Gastroesophageal sphincter (tissue), 4 donors: Measurements from ENCODE around the gene MTG1. TPM values are rescaled to one million over a fixed set of nuclear protein-coding genes. Genes with fewer than 3 reads are reported as not detected.

ENCODE experiments used
- ATAC-seq: fragments of 150-250 bp; one replicate; pipeline ENCODE4 v1.9.1; 2016; ENCODE audit warnings: mild to moderate bottlenecking, moderate library complexity
- H3K27ac ChIP-seq, 4 donors: fragments of 200-600 bp; sonication (generic) in 3 of 4; 1 replicate in 3 of 4; 2 replicates in 1 of 4; pipeline ENCODE4 v1.5.1; 2016 to 2019
- H3K27me3 ChIP-seq: fragments of 200-600 bp; sonication (generic); one replicate; pipeline ENCODE4 v1.5.1; 2019
- H3K36me3 ChIP-seq, 2 donors: fragments of 200-600 bp; sonication (generic); one replicate each; pipeline ENCODE4 v1.5.1; 2019; ENCODE audit warnings: control low read depth in 1 of 2
- H3K4me1 ChIP-seq, 3 donors: fragments of 200-600 bp; sonication (generic); 1 replicate in 2 of 3; 2 replicates in 1 of 3; pipeline ENCODE4 v1.5.1; 2016 to 2019; ENCODE audit warnings: control low read depth in 2 of 3
- H3K4me3 ChIP-seq, 2 donors: fragments of 200-600 bp; sonication (generic); one replicate each; pipeline ENCODE4 v1.5.1; 2019; ENCODE audit warnings: mild to moderate bottlenecking in 1 of 2, moderate library complexity in 1 of 2
- H3K9me3 ChIP-seq, 3 donors: fragments of 200-600 bp; sonication (generic); one replicate each; pipeline ENCODE4 v1.5.1; 2017 to 2019; ENCODE audit warnings: control low read depth in 2 of 3
- EP300 ChIP-seq: sonication (generic); formaldehyde crosslinking; IDR thresholded peaks from one replicate; pipeline ENCODE4 v1.6.1; 2017; ENCODE audit warnings: antibody characterized with exemption, mild to moderate bottlenecking
- POLR2A ChIP-seq, 2 donors: fragments of 450-650 bp; IDR thresholded peaks; one replicate each; pipeline ENCODE4 v1.6.1; 2017; ENCODE audit warnings: antibody characterized with exemption in 2 of 2, mild to moderate bottlenecking in 2 of 2, moderate library complexity in 1 of 2
- POLR2AphosphoS5 ChIP-seq: sonication (generic); formaldehyde crosslinking; IDR thresholded peaks from one replicate; pipeline ENCODE4 v1.6.1; 2017; ENCODE audit warnings: antibody characterized with exemption
- WGBS, 2 donors: methylation state at CpG; one replicate each; pipeline ENCODE4 v1.1.5; 2018; ENCODE audit warnings: low coverage in 1 of 2; 5-methylcytosine and 5-hydroxymethylcytosine counted together
- total RNA-seq, 4 donors: library from RNA; depleted of rRNA; stranded (reverse); fragments of >200 nt; gene quantifications; one replicate each; pipeline ENCODE4 v1.1.0, GENCODE V29; 2016
- TF ChIP-seq, protein P1 (sequence below), 4 experiments: fragments of 200-600 bp in 2 of 4; fragments of 450-650 bp in 2 of 4; sonication (generic) in 1 of 4; IDR thresholded peaks; one replicate each; pipeline ENCODE4 v1.5.1; 2017 to 2019; ENCODE audit warnings: antibody characterized with exemption in 4 of 4, mild to moderate bottlenecking in 2 of 4, moderate library complexity in 2 of 4

MTG1 gene
- total RNA-seq, 4 donors from 2014 or later: 13.2 to 25.9 (median 18.4) TPM

- H3K4me3 ChIP-seq: no peak overlapping the region
- no peak overlapping the region for H3K27ac ChIP-seq
- TF ChIP-seq POLR2AphosphoS5: no peak
- TF ChIP-seq EP300: no peak
- TF ChIP-seq POLR2A (IDR thresholded peaks at IDR 0.05): no peak
- TF ChIP-seq, protein P1, sequence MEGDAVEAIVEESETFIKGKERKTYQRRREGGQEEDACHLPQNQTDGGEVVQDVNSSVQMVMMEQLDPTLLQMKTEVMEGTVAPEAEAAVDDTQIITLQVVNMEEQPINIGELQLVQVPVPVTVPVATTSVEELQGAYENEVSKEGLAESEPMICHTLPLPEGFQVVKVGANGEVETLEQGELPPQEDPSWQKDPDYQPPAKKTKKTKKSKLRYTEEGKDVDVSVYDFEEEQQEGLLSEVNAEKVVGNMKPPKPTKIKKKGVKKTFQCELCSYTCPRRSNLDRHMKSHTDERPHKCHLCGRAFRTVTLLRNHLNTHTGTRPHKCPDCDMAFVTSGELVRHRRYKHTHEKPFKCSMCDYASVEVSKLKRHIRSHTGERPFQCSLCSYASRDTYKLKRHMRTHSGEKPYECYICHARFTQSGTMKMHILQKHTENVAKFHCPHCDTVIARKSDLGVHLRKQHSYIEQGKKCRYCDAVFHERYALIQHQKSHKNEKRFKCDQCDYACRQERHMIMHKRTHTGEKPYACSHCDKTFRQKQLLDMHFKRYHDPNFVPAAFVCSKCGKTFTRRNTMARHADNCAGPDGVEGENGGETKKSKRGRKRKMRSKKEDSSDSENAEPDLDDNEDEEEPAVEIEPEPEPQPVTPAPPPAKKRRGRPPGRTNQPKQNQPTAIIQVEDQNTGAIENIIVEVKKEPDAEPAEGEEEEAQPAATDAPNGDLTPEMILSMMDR (IDR thresholded peaks at IDR 0.05): no peak
- H3K4me1 ChIP-seq: no peaks in the 10 kb centered on the region
- ATAC-seq: no peak
- no peaks in the 10 kb centered on the region for H3K27me3 ChIP-seq
- peaks cover 0 to 65% of the 10 kb centered on the region in 2 donors for H3K36me3 ChIP-seq
- H3K9me3 ChIP-seq: no peaks in the 10 kb centered on the region
- 90 to 91% methylated on average over 8 to 9 of the region's 10 CpGs for WGBS, 2 donors
Observed at GRCh38 chr10:133462512-133463305, 68.8 kb downstream of the MTG1 start.

- TF ChIP-seq, protein P1 (IDR thresholded peaks at IDR 0.05): no peak
- TF ChIP-seq POLR2AphosphoS5 (no peak), POLR2A (IDR thresholded peaks at IDR 0.05) (no peak), EP300 (no peak)
- Histone ChIP-seq H3K4me1 (no peaks in the 10 kb centered on the region), H3K36me3 (peaks cover 0 to 56% of the 10 kb centered on the region in 2 donors), H3K9me3 (peaks cover 0 to 3% (median 0%) of the 10 kb centered on the region in 3 donors), H3K27me3 (no peaks in the 10 kb centered on the region), H3K4me3 (no peak overlapping the region), H3K27ac (no peak overlapping the region)
- no CpG with 5 or more reads among the region's 12 CpGs for WGBS, 2 donors
- no peak for ATAC-seq
Observed at GRCh38 chr10:133464582-133465031, 70.7 kb downstream of the MTG1 start.

DNA sequence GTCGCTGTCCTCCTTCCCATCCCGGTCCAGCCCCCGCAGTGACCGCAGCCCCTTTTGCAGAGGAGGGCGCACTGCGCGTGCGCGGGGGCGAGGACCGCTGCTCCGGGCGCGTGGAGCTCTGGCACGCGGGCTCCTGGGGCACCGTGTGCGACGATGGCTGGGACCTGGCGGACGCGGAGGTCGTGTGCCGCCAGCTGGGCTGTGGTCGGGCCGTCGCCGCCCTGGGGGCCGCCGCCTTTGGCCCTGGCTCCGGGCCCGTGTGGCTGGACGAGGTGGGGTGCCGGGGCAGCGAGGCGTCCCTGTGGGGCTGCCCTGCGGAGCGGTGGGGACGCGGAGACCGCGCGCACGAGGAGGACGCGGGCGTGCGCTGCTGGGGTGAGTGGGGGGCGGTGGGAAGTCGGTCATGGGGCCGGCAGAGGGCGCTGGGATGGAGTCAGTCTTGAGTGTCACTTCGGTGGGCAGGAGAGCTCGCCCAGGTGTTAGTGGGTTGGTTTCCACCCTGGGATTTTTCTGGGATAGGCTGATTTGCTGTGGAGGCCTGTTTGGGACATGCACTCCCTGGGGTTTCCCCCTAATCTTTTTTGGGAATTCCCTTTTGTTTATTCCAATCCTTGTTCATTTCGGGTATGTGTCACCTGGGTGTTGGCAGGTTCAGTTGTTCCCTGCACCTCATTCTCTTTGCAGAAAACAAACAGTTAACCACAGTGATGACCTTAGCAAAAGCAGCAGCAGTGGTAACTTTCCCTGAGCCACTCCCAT is 71.4 kb downstream of the MTG1 start:
- H3K36me3 ChIP-seq: peaks cover 0 to 51% of the 10 kb centered on the region in 2 donors

DNA sequence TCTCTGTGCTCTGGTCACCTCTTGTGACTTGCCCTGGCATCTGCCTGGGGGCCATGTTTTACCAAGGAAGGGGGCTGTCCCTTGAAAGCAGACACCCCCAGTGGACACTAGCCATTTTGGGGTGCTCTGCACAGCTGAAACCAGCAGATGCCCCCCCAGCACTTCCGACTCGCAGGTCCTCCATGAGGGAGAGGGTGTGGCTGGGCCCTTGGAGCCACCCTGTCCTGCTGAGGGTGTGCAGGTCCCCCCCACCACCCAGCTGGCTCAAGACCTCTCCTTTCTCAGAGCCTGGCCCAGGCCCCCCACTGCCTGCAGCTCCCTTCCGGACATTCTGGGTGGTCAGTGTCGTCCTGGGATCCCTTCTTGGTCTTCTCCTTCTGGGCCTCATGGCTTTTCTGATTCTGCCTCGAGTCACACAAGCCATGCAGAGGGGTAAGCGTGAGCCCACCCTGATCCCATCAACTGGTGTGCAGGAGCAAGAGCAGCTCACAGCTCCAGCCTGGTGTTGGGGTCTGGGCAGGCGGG is 72.1 kb downstream of the MTG1 start:
- no peak overlapping the region for H3K4me3 ChIP-seq
- no peak for ATAC-seq
- H3K4me1 ChIP-seq: no peaks in the 10 kb centered on the region
- TF ChIP-seq, protein P1 (IDR thresholded peaks at IDR 0.05): no peak
- TF ChIP-seq POLR2AphosphoS5 (no peak), EP300 (no peak), POLR2A (IDR thresholded peaks at IDR 0.05) (no peak)
- H3K9me3 ChIP-seq: peaks cover 0 to 3% (median 0%) of the 10 kb centered on the region in 3 donors
- H3K27me3 ChIP-seq: no peaks in the 10 kb centered on the region
- H3K36me3 ChIP-seq: peaks cover 0 to 52% of the 10 kb centered on the region in 2 donors
- no peak overlapping the region for H3K27ac ChIP-seq
- 100% methylated on average over 2 of the region's 7 CpGs; no CpG with 5 or more reads in 1 of the 2 donors for WGBS, 2 donors

More for the DNA sequence above, 71.4 kb downstream of the MTG1 start:
- H3K4me3 ChIP-seq: no peak overlapping the region
- ATAC-seq: no peak
- H3K9me3 ChIP-seq: peaks cover 0 to 3% (median 0%) of the 10 kb centered on the region in 3 donors
- no peak overlapping the region for H3K27ac ChIP-seq
- H3K4me1 ChIP-seq: no peaks in the 10 kb centered on the region
- TF ChIP-seq POLR2A (IDR thresholded peaks at IDR 0.05): no peak
- no peak for TF ChIP-seq POLR2AphosphoS5
- no CpG with 5 or more reads among the region's 55 CpGs for WGBS, 2 donors
- no peaks in the 10 kb centered on the region for H3K27me3 ChIP-seq

GRCh38 chr10:133466683-133467275 is 72.8 kb downstream of the MTG1 start:
- peaks cover 0 to 48% of the 10 kb centered on the region in 2 donors for H3K36me3 ChIP-seq
- H3K9me3 ChIP-seq: peaks cover 0 to 3% (median 0%) of the 10 kb centered on the region in 3 donors
- H3K4me1 ChIP-seq: no peaks in the 10 kb centered on the region
- 88% methylated on average over 1 of the region's 7 CpGs; no CpG with 5 or more reads in 1 of the 2 donors for WGBS, 2 donors
- no peak overlapping the region for H3K4me3 ChIP-seq
- TF ChIP-seq EP300 (no peak), POLR2AphosphoS5 (no peak), POLR2A (IDR thresholded peaks at IDR 0.05) (no peak)
- TF ChIP-seq, protein P1 (IDR thresholded peaks at IDR 0.05): no peak
- H3K27me3 ChIP-seq: no peaks in the 10 kb centered on the region
- no peak for ATAC-seq
- H3K27ac ChIP-seq: no peak overlapping the region
